Central memory CD8-positive, alpha-beta T cell (primary cell): ENCODE results near the gene SLC7A10.

Experiments
- ATAC-seq: fragments of 150-1000 bp; cut with Tn5 transposase; replicated peaks from 2 replicates; pipeline ENCODE4 v1.10.0; 2022; ENCODE audit warnings: mild to moderate bottlenecking, moderate FRiP score, moderate number of reproducible peaks; ENCODE audit not compliant: poor library complexity, severe bottlenecking; ENCODE audit errors: extremely low read depth
- DNase-seq, 2 donors: peaks; one replicate each; pipeline ENCODE4 v3.0.0; 2021; ENCODE audit warnings: low spot score in 2 of 2
- H3K27ac Mint-ChIP-seq: one replicate; pipeline ENCODE4 v1.8.0; 2022; ENCODE audit warnings: low read depth, mild to moderate bottlenecking, moderate library complexity, mixed read lengths
- H3K27me3 Mint-ChIP-seq: one replicate; pipeline ENCODE4 v1.8.0; 2022; ENCODE audit warnings: mixed read lengths
- H3K36me3 Mint-ChIP-seq: one replicate; pipeline ENCODE4 v1.8.0; 2022; ENCODE audit warnings: mild to moderate bottlenecking, moderate library complexity, mixed read lengths; ENCODE audit not compliant: insufficient read depth
- H3K4me1 Mint-ChIP-seq: one replicate; pipeline ENCODE4 v1.8.0; 2022; ENCODE audit warnings: mixed read lengths
- H3K4me3 Mint-ChIP-seq: one replicate; pipeline ENCODE4 v1.8.0; 2022; ENCODE audit warnings: mild to moderate bottlenecking, moderate library complexity, mixed read lengths
- H3K9me3 Mint-ChIP-seq: one replicate; pipeline ENCODE4 v1.8.0; 2022; ENCODE audit warnings: mixed read lengths

The SLC7A10 gene

GRCh38 chr19:33205531-33206260, 20.0 kb downstream of the SLC7A10 start:
- Mint-ChIP-seq H3K27me3 (no peaks in the 10 kb centered on the region), H3K4me3 (no peak overlapping the region), H3K4me1 (no peaks in the 10 kb centered on the region), H3K9me3 (no peaks in the 10 kb centered on the region), H3K36me3 (no peaks in the 10 kb centered on the region), H3K27ac (no peak overlapping the region)
- DNase-seq (no peak), ATAC-seq (no peak)

DNA sequence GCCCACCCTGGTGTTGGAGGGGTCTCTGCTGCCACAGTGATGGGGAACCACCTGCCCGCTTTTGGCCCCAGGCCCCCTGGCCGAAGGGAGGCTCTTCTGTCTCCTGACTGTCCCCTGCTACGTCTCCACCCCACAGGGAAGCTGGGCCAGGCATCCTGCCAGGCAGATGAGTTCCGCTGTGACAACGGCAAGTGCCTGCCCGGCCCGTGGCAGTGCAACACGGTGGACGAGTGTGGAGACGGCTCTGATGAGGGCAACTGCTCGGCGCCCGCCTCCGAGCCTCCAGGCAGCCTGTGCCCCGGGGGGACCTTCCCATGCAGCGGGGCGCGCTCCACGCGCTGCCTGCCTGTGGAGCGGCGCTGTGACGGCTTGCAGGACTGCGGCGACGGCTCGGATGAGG, 20.5 kb downstream of the SLC7A10 start:
- Mint-ChIP-seq H3K27me3 (no peaks in the 10 kb centered on the region), H3K36me3 (no peaks in the 10 kb centered on the region), H3K4me1 (no peaks in the 10 kb centered on the region), H3K27ac (no peak overlapping the region), H3K4me3 (no peak overlapping the region), H3K9me3 (no peaks in the 10 kb centered on the region)
- no peak for ATAC-seq
- DNase-seq: no peak

GRCh38 chr19:33204136-33204973, 21.3 kb downstream of the SLC7A10 start:
- H3K4me3 Mint-ChIP-seq: no peak overlapping the region
- no peak overlapping the region for H3K27ac Mint-ChIP-seq
- H3K4me1 Mint-ChIP-seq: no peaks in the 10 kb centered on the region
- ATAC-seq (no peak), DNase-seq (no peak)
- H3K36me3 Mint-ChIP-seq: no peaks in the 10 kb centered on the region
- H3K27me3 Mint-ChIP-seq: no peaks in the 10 kb centered on the region
- H3K9me3 Mint-ChIP-seq: no peaks in the 10 kb centered on the region

DNA sequence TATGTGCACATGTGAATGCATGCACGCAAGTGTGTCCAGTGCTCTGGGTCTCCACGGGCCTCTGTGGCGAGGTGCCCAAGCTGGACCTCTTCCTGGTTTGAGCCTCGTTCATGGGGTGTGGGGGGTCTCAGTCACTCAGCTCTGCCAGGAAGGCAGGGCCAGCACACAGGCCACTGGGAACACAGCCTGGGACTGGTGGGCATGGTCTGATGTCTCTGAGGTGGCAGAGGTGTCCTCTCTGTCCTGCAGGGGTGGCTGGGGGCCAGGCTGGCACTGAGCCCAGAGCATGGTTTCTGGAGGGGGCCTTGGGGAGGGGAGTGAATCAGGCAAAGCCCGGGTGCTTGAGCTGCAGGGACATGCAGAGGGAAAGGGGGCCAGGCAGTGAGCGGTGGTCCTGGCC, 22.1 kb downstream of the SLC7A10 start:
- no peaks in the 10 kb centered on the region for H3K9me3 Mint-ChIP-seq
- no peak overlapping the region for H3K27ac Mint-ChIP-seq
- no peak overlapping the region for H3K4me3 Mint-ChIP-seq
- H3K4me1 Mint-ChIP-seq: no peaks in the 10 kb centered on the region
- H3K36me3 Mint-ChIP-seq: no peaks in the 10 kb centered on the region
- DNase-seq: no peak
- no peaks in the 10 kb centered on the region for H3K27me3 Mint-ChIP-seq
- ATAC-seq: no peak

DNA sequence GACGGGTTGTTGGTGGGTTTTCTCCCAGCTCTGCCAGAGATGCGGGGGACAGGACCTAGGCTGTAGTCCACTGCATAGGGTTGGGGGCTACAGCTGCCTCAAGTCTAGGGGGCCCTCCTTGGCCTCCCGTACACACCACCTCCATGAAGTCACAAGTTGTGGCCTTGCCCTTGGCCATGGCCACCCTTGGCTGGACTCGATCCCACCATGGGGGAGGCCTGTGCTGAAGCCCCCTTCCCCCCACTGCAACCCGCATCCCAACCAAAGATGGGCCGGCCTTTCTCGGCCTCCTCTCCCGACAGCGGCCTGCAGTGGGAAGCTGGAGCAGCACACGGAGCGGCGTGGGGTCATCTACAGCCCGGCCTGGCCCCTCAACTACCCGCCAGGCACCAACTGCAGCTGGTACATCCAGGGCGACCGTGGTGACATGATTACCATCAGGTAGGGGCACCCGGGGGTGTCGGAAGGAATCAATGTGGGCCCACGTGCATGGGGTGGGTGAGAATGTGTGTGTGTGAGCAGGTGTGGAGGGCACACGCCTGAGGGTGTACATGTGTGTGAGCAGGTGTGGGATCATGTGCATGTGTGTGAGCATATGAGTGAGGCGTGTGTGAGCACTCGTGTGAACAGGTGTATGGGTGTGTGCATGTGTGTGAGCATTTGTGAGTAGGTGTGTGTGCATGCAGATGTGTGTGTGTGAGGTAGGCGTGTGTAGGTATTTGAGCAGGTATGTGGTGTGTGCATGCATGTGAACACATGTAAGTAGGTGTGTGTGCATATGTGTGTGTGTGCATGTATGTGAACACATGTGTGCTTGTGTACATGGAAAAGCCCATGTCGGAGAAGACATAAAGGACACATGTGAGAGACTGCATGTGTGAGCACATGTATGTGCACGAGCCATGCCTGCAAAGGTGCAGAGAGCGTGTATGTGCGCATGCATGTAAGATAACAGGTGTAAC, 22.8 kb downstream of the SLC7A10 start:
- Mint-ChIP-seq H3K4me1 (no peaks in the 10 kb centered on the region), H3K9me3 (no peaks in the 10 kb centered on the region), H3K36me3 (no peaks in the 10 kb centered on the region), H3K27ac (no peak overlapping the region), H3K27me3 (no peaks in the 10 kb centered on the region), H3K4me3 (no peak overlapping the region)
- ATAC-seq: no peak
- no peak for DNase-seq

DNA sequence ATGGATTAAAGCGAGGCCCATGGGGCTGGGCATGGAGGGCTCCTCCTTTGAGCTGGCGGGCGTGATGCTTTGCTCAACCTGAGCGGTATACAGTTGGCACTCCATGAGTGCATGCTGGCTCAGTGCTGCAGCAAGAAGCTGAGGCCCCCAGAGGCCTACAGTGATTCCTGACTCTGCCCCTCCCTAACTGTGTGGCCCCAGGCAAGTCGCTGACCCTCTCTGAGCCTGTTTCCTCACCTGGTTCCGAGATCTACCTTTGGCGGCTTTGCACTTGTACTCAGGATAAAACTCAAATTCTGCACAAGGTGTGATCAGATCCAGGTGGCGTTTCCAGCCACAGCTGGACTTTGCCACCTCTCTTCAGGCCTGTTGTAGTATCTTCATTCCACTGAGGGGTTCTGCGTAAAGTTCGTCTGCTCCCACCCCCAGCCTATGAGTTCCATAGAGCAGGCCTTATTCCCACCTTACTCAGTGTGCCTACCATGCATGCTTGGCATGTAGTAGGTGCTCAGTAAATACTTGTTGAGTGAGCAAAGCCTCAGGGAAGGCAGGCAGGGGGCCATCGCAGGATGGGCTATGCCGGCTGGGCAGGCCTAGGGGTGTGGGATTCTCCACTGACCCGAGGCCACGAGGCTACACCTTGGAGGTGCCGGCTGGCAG, 23.6 kb downstream of the SLC7A10 start:
- H3K27ac Mint-ChIP-seq: no peak overlapping the region
- DNase-seq: no peak
- no peak for ATAC-seq

DNA sequence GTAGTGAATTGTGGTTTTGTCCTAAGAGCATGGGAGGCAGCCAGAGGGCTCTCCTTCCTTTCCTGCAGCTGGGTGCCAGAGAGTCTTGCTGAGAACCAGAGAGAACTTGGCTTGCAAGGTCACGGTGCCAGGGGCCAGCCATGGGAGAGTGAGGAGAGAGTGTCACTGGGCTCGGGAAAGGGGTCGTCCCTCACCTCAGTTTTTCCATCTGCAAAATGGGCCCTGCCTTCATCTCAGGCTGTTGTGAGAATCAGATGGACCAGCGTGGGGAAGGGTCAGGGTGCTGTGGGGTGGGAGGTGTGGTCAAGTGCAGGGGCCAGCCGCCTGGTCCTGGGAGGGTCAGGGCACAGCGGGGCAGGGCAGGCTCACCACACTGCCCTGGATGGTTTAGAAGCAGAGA, 24.2 kb downstream of the SLC7A10 start:
- no peaks in the 10 kb centered on the region for H3K9me3 Mint-ChIP-seq
- H3K4me3 Mint-ChIP-seq: no peak overlapping the region
- ATAC-seq (no peak), DNase-seq (no peak)
- H3K27ac Mint-ChIP-seq: no peak overlapping the region
- H3K36me3 Mint-ChIP-seq: no peaks in the 10 kb centered on the region
- H3K4me1 Mint-ChIP-seq: no peaks in the 10 kb centered on the region
- H3K27me3 Mint-ChIP-seq: peaks cover 7% of the 10 kb centered on the region

More for the DNA sequence above, 23.6 kb downstream of the SLC7A10 start:
- Mint-ChIP-seq H3K4me1 (no peaks in the 10 kb centered on the region), H3K4me3 (no peak overlapping the region), H3K9me3 (no peaks in the 10 kb centered on the region), H3K36me3 (no peaks in the 10 kb centered on the region), H3K27me3 (peaks cover 1% of the 10 kb centered on the region)

DNA sequence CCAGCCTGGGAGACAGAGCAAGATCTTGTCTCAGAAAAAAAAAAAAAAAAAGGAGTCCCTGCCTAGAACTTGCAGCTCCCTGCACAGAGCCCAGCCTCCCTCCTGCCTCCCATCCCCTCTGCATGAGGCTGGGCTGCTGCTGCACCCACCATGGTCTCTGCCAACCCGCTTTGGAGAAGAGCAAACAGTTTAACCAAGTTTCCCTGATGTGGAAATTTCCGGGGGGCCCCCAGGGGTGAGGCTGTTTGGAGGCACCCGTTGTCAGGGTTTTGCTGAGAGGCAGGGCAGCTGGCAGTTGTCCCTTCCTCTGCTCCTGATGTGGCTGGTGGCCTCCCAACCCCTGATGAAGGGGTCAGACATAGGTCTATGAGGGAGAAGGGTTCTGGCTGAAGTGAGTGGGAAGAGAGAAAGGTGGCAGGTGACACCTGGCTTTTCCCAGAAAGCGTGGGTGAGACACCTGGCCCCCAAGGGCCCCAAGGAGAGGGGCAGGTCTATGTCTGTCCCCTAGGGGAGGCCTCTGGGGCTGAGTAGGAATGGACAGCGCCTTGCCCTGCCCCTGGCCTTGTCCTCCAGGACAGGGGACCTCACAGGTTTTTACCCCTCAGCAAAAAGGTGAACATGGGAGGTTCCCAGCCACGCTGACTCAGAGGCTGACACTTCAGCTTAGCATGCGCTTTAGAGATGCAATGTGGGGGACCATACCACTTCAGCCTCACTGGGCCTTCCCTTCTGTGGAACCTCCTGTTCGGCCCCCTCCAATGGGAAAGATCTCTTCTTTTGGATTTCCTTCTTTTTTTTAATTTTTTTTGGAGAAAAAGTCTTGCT, 26.0 kb downstream of the SLC7A10 start:
- DNase-seq (no peak), ATAC-seq (no peak)
- Mint-ChIP-seq H3K4me1 (no peaks in the 10 kb centered on the region), H3K9me3 (no peaks in the 10 kb centered on the region), H3K36me3 (no peaks in the 10 kb centered on the region), H3K27me3 (peaks cover 17% of the 10 kb centered on the region), H3K4me3 (no peak overlapping the region), H3K27ac (no peak overlapping the region)

GRCh38 chr19:33198169-33198568, 27.5 kb downstream of the SLC7A10 start:
- Mint-ChIP-seq H3K9me3 (no peaks in the 10 kb centered on the region), H3K4me1 (no peaks in the 10 kb centered on the region), H3K27me3 (peaks cover 25% of the 10 kb centered on the region), H3K36me3 (no peaks in the 10 kb centered on the region), H3K27ac (no peak overlapping the region), H3K4me3 (no peak overlapping the region)
- no peak for ATAC-seq
- no peak for DNase-seq

GRCh38 chr19:33197591-33198000, 28.1 kb downstream of the SLC7A10 start:
- Mint-ChIP-seq H3K9me3 (no peaks in the 10 kb centered on the region), H3K27ac (no peak overlapping the region), H3K27me3 (peaks cover 31% of the 10 kb centered on the region), H3K4me3 (no peak overlapping the region), H3K36me3 (no peaks in the 10 kb centered on the region), H3K4me1 (no peaks in the 10 kb centered on the region)
- no peak for DNase-seq
- no peak for ATAC-seq

DNA sequence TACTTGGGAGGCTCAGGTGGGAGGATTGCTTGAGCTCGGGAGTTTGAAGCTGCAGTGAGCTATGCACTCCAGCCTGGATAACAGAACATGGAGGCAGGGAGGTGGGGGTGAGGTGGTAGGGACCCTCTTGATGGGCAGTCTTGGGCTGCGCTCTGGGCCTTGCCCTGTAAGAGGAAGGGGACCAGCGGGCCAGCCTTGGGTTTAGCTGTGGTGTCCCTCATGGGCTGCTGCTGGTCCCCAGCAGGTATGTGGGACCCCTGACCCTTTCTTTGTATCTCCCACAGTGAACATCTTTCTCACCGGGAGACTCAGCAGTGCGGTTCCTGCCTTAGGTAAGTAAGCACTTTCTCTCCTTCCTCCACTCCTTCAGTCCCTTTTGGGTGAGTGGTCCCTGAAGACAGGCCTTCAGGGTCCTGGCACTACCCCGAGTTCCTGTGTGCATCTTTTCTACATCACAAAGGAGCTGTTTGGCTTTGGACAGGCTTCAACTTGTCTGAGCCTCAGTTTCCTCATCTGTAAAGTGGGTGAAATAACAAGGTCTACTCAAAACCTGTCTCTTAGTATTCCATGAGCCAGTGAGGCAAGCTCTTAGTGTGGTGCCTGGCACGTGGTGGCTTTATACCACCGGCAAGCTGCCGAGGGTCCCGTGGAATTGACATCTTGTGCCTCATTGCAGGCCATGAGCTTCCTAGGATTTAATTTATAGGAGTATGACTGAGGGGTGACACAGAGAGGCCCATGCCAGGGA, 29.0 kb downstream of the SLC7A10 start:
- DNase-seq: no peak
- no peaks in the 10 kb centered on the region for H3K9me3 Mint-ChIP-seq
- no peak overlapping the region for H3K4me3 Mint-ChIP-seq
- no peaks in the 10 kb centered on the region for H3K36me3 Mint-ChIP-seq
- H3K27me3 Mint-ChIP-seq: peaks cover 41% of the 10 kb centered on the region
- H3K27ac Mint-ChIP-seq: no peak overlapping the region
- no peaks in the 10 kb centered on the region for H3K4me1 Mint-ChIP-seq
- no peak for ATAC-seq
